GM23338 (cell line): ENCODE results near the gene DR1.

Source experiments
- EZH2phosphoT487 ChIP-seq: fragments of 200-600 bp; sonication (generic); IDR thresholded peaks from one replicate; pipeline ENCODE4 v1.8.1; 2018; ENCODE audit warnings: antibody characterized with exemption; ENCODE audit not compliant: unreplicated experiment
- JUNB ChIP-seq: IDR thresholded peaks from one replicate; pipeline ENCODE4 v1.6.1; 2016; ENCODE audit warnings: antibody characterized with exemption; ENCODE audit not compliant: unreplicated experiment
- TF ChIP-seq, protein P1 (sequence below), 2 experiments: fragments of 200-600 bp in 1 of 2; sonication (generic) in 1 of 2; conservative IDR thresholded peaks; 2 replicates each; pipeline versions ENCODE4 v1.5.1 to v1.6.1; 2016 to 2017; ENCODE audit warnings: antibody characterized with exemption in 2 of 2, low read depth in 2 of 2, mild to moderate bottlenecking in 2 of 2, moderate library complexity in 1 of 2
- TF ChIP-seq, protein P2 (sequence below): IDR thresholded peaks from one replicate; pipeline ENCODE4 v1.6.1; 2018; ENCODE audit warnings: antibody characterized with exemption; ENCODE audit not compliant: unreplicated experiment

DNA sequence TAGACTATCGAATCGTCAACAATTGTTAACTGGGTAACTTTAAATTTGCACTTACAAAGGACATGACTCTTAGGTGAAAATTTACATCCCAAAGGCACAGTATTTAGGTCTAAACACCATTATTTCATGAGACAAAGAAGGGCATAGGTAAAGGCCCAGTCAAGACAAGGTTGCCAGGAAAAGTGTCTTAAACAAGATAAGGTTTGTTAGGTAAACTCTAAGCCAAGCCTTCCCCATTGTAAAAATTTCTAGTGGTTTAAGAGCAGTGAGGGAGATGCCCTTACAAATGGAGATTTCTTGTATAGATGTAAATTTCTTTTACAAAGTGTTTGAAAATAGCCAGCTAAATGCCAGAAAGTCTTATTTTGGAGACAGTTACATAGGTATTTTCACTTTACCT, 65.3 kb downstream of the DR1 start:
- TF ChIP-seq, protein P1, sequence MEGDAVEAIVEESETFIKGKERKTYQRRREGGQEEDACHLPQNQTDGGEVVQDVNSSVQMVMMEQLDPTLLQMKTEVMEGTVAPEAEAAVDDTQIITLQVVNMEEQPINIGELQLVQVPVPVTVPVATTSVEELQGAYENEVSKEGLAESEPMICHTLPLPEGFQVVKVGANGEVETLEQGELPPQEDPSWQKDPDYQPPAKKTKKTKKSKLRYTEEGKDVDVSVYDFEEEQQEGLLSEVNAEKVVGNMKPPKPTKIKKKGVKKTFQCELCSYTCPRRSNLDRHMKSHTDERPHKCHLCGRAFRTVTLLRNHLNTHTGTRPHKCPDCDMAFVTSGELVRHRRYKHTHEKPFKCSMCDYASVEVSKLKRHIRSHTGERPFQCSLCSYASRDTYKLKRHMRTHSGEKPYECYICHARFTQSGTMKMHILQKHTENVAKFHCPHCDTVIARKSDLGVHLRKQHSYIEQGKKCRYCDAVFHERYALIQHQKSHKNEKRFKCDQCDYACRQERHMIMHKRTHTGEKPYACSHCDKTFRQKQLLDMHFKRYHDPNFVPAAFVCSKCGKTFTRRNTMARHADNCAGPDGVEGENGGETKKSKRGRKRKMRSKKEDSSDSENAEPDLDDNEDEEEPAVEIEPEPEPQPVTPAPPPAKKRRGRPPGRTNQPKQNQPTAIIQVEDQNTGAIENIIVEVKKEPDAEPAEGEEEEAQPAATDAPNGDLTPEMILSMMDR (conservative IDR thresholded peaks at IDR 0.05; ENCODE audit: low read depth in 2 of 2): no peak
- TF ChIP-seq, protein P2, sequence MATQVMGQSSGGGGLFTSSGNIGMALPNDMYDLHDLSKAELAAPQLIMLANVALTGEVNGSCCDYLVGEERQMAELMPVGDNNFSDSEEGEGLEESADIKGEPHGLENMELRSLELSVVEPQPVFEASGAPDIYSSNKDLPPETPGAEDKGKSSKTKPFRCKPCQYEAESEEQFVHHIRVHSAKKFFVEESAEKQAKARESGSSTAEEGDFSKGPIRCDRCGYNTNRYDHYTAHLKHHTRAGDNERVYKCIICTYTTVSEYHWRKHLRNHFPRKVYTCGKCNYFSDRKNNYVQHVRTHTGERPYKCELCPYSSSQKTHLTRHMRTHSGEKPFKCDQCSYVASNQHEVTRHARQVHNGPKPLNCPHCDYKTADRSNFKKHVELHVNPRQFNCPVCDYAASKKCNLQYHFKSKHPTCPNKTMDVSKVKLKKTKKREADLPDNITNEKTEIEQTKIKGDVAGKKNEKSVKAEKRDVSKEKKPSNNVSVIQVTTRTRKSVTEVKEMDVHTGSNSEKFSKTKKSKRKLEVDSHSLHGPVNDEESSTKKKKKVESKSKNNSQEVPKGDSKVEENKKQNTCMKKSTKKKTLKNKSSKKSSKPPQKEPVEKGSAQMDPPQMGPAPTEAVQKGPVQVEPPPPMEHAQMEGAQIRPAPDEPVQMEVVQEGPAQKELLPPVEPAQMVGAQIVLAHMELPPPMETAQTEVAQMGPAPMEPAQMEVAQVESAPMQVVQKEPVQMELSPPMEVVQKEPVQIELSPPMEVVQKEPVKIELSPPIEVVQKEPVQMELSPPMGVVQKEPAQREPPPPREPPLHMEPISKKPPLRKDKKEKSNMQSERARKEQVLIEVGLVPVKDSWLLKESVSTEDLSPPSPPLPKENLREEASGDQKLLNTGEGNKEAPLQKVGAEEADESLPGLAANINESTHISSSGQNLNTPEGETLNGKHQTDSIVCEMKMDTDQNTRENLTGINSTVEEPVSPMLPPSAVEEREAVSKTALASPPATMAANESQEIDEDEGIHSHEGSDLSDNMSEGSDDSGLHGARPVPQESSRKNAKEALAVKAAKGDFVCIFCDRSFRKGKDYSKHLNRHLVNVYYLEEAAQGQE: no peak
- TF ChIP-seq JUNB (no peak), EZH2phosphoT487 (no peak)
